GM12878 (cell line): ENCODE data around the gene VCL. TPM values are rescaled to one million over a fixed set of nuclear protein-coding genes. Genes with fewer than 3 reads are reported as not detected.
A peak's percentile ranks its signal among the peaks of the same experiment; 100 is the strongest.

Experiments used
- BACH1 ChIP-seq: fragments of 450-650 bp; IDR thresholded peaks from 2 replicates; pipeline ENCODE4 v1.6.1; 2017; ENCODE audit warnings: mild to moderate bottlenecking, borderline replicate concordance
- BCL11A ChIP-seq: IDR thresholded peaks from 2 replicates; pipeline ENCODE4 v1.6.1; 2011; ENCODE audit warnings: low read depth, low read length
- BRCA1 ChIP-seq: IDR thresholded peaks from 2 replicates; pipeline ENCODE4 v1.6.1; 2011; ENCODE audit warnings: low read depth, low read length, improper control_type of control experiment
- CBX5 ChIP-seq: sonication (generic); IDR thresholded peaks from 2 replicates; pipeline ENCODE4 v1.6.1; 2016; ENCODE audit warnings: low read depth, moderate library complexity, mild to moderate bottlenecking, inconsistent platforms
- CHD1 ChIP-seq: IDR thresholded peaks from 2 replicates; pipeline ENCODE4 v1.6.1; 2012; ENCODE audit warnings: low read depth, low read length, improper control_type of control experiment
- DPF2 ChIP-seq: fragments of 450-650 bp; IDR thresholded peaks from 2 replicates; pipeline ENCODE4 v1.6.1; 2017; ENCODE audit warnings: mild to moderate bottlenecking
- MEF2B ChIP-seq: fragments of 450-650 bp; IDR thresholded peaks from 2 replicates; pipeline ENCODE4 v1.6.1; 2018; ENCODE audit warnings: mild to moderate bottlenecking, moderate library complexity; ENCODE audit not compliant: partially characterized antibody, poor library complexity, severe bottlenecking
- SMC3 ChIP-seq: IDR thresholded peaks from 2 replicates; pipeline ENCODE4 v1.6.1; 2011; ENCODE audit warnings: low read length, improper control_type of control experiment, borderline replicate concordance
- SREBF2 ChIP-seq: IDR thresholded peaks from 2 replicates; pipeline ENCODE4 v1.6.1; 2012; ENCODE audit warnings: mild to moderate bottlenecking, low read length
- TBL1XR1 ChIP-seq: IDR thresholded peaks from 2 replicates; pipeline ENCODE4 v1.6.1; 2012; ENCODE audit warnings: low read depth, low read length, improper control_type of control experiment
- YY1 ChIP-seq: IDR thresholded peaks from 2 replicates; pipeline ENCODE4 v1.6.1; 2011; ENCODE audit warnings: low read depth, mild to moderate bottlenecking, low read length
- ZZZ3 ChIP-seq: IDR thresholded peaks from 2 replicates; pipeline ENCODE4 v1.6.1; 2011; ENCODE audit warnings: low read depth; ENCODE audit not compliant: control insufficient read depth, insufficient read length
- polyA plus RNA-seq, 11 experiments: library from polyadenylated mRNA; depleted of rRNA in 4 of 11; unstranded in 6 of 11; stranded (reverse) in 5 of 11; fragments of >200 nt; fragmentation: Nextera tagmentation in 4 of 11; fragmentation: Illumina TruSeq in 1 of 11; extraction: Ambion mirVana in 4 of 11; extraction: Trizol in 1 of 11; gene quantifications; 1 replicate in 1 of 11; 2 replicates in 10 of 11; pipeline versions ENCODE4 v1.2.1 to v1.2.3, GENCODE V29; 2011 to 2016; ENCODE audit warnings: inconsistent platforms in 2 of 11, missing spikeins in 2 of 11, low read depth in 1 of 11
- total RNA-seq, 4 experiments: library from RNA; depleted of rRNA in 3 of 4; stranded (reverse); fragments of >200 nt in 3 of 4; fragmentation: Illumina TruSeq in 1 of 4; extraction: Trizol in 1 of 4; gene quantifications; 2 replicates each; pipeline versions ENCODE4 v1.2.1 to v1.2.3, GENCODE V29; 2013 to 2021
- TF ChIP-seq, protein P1 (sequence below): fragments of 450-650 bp; IDR thresholded peaks from 2 replicates; pipeline ENCODE4 v1.6.1; 2014; ENCODE audit warnings: mild to moderate bottlenecking
- TF ChIP-seq, protein P2 (sequence below): IDR thresholded peaks from 2 replicates; pipeline ENCODE4 v1.6.1; 2011; ENCODE audit warnings: borderline replicate concordance, low read depth, mild to moderate bottlenecking, moderate library complexity, low read length; ENCODE audit not compliant: insufficient read depth, poor library complexity, severe bottlenecking
- TF ChIP-seq, protein P3 (sequence below): IDR thresholded peaks from 2 replicates; pipeline ENCODE4 v1.6.1; 2011; ENCODE audit warnings: borderline replicate concordance, low read depth, mild to moderate bottlenecking, moderate library complexity, mixed read lengths, low read length; ENCODE audit not compliant: insufficient read depth; ENCODE audit errors: extremely low read length
- TF ChIP-seq, protein P4 (sequence below): IDR thresholded peaks from 2 replicates; pipeline ENCODE4 v1.6.1; 2012; ENCODE audit warnings: low read depth, low read length, improper control_type of control experiment

The VCL gene
- total and polyA plus RNA-seq, 10 of the 15 experiments (the other 5 are each of a cell fraction or from before 2014, with no cell fraction given) = 6.7 to 54.6 (median 24.3) TPM

DNA sequence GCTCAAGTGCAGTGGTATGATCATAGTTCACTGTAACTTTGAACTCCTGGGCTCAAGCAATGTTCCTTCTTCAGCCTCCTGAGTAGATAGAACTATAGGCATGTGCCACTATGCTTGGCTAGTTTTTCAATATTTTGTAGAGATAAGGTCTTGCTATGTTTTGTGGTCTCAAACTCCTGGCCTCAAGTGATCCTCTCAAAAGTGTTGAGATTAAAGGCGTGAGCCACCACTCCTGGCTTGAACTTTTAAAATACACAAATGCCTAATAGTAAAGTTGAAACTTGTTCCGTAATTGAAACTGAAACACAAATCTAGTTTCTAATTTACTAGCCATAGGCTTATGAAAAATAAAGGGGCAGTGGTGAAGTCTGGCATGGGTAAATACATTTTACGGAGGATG lies 87.0 kb downstream of the VCL start (continued):
- TF ChIP-seq BACH1 (no peak), CBX5 (peak; percentile 74; the same call in 1 of the 2 replicates), ZZZ3 (no peak), MEF2B (peak; percentile 15), CHD1 (no peak), SMC3 (peak; percentile 13; the same call in 1 of the 2 replicates), TBL1XR1 (0 out of 2 replicates have a peak, but pooled peaks have one; percentile 24), BCL11A (peak; percentile 52; the same call in 1 of the 2 replicates), DPF2 (peak; percentile 80), YY1 (no peak), BRCA1 (no peak), SREBF2 (no peak)
- TF ChIP-seq, protein P1, sequence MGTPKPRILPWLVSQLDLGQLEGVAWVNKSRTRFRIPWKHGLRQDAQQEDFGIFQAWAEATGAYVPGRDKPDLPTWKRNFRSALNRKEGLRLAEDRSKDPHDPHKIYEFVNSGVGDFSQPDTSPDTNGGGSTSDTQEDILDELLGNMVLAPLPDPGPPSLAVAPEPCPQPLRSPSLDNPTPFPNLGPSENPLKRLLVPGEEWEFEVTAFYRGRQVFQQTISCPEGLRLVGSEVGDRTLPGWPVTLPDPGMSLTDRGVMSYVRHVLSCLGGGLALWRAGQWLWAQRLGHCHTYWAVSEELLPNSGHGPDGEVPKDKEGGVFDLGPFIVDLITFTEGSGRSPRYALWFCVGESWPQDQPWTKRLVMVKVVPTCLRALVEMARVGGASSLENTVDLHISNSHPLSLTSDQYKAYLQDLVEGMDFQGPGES = no peak
- TF ChIP-seq, protein P2, sequence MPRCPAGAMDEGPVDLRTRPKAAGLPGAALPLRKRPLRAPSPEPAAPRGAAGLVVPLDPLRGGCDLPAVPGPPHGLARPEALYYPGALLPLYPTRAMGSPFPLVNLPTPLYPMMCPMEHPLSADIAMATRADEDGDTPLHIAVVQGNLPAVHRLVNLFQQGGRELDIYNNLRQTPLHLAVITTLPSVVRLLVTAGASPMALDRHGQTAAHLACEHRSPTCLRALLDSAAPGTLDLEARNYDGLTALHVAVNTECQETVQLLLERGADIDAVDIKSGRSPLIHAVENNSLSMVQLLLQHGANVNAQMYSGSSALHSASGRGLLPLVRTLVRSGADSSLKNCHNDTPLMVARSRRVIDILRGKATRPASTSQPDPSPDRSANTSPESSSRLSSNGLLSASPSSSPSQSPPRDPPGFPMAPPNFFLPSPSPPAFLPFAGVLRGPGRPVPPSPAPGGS = no peak
- TF ChIP-seq, protein P3, sequence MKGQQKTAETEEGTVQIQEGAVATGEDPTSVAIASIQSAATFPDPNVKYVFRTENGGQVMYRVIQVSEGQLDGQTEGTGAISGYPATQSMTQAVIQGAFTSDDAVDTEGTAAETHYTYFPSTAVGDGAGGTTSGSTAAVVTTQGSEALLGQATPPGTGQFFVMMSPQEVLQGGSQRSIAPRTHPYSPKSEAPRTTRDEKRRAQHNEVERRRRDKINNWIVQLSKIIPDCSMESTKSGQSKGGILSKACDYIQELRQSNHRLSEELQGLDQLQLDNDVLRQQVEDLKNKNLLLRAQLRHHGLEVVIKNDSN = no peak
- TF ChIP-seq, protein P4, sequence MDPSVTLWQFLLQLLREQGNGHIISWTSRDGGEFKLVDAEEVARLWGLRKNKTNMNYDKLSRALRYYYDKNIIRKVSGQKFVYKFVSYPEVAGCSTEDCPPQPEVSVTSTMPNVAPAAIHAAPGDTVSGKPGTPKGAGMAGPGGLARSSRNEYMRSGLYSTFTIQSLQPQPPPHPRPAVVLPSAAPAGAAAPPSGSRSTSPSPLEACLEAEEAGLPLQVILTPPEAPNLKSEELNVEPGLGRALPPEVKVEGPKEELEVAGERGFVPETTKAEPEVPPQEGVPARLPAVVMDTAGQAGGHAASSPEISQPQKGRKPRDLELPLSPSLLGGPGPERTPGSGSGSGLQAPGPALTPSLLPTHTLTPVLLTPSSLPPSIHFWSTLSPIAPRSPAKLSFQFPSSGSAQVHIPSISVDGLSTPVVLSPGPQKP = no peak
